HepG2 (cell line): ENCODE data around the gene ZMIZ2. TPM values are rescaled to one million over a fixed set of nuclear protein-coding genes. Genes with fewer than 3 reads are reported as not detected.

Experiments
- AFF4 ChIP-seq: sonication (generic); formaldehyde crosslinking; IDR thresholded peaks from 2 replicates; pipeline ENCODE4 v1.4.0; 2020; ENCODE audit warnings: missing genetic modification reagents
- AGO1 ChIP-seq: fragments of 200-400 bp; formaldehyde crosslinking; IDR thresholded peaks from 2 replicates; pipeline ENCODE4 v1.6.1; 2017; ENCODE audit warnings: mild to moderate bottlenecking, low read depth, low read length, moderate library complexity; ENCODE audit not compliant: poor library complexity, severe bottlenecking
- BRF2 ChIP-seq: sonication (generic); formaldehyde crosslinking; IDR thresholded peaks from 2 replicates; pipeline ENCODE4 v1.8.1; 2022; ENCODE audit warnings: mild to moderate bottlenecking, missing genetic modification reagents
- CBFB ChIP-seq: sonication (generic); formaldehyde crosslinking; IDR thresholded peaks from 2 replicates; pipeline ENCODE4 v1.4.0; 2020; ENCODE audit warnings: missing genetic modification reagents
- CERS6 ChIP-seq: sonication (generic); formaldehyde crosslinking; IDR thresholded peaks from 2 replicates; pipeline ENCODE4 v1.5.0; 2020; ENCODE audit warnings: missing genetic modification reagents
- DPF2 ChIP-seq: sonication (generic); formaldehyde crosslinking; IDR thresholded peaks from 2 replicates; pipeline ENCODE4 v1.4.0; 2020; ENCODE audit warnings: mild to moderate bottlenecking, low read depth, missing genetic modification reagents, borderline replicate concordance
- ISX ChIP-seq: sonication (generic); formaldehyde crosslinking; conservative IDR thresholded peaks from 2 replicates; pipeline ENCODE4 v1.5.0; 2020; ENCODE audit warnings: missing genetic modification reagents
- KAT8 ChIP-seq: IDR thresholded peaks from 2 replicates; pipeline ENCODE4 v1.6.1; 2016; ENCODE audit warnings: missing genetic modification reagents, missing compliant biosample characterization
- MZF1 ChIP-seq: sonication (generic); formaldehyde crosslinking; IDR thresholded peaks from 2 replicates; pipeline ENCODE4 v1.8.1; 2023; ENCODE audit warnings: mild to moderate bottlenecking, missing genetic modification reagents, borderline replicate concordance
- NONO ChIP-seq, 2 experiments: fragments of 450-650 bp in 1 of 2; sonication (generic) in 1 of 2; formaldehyde crosslinking in 1 of 2; IDR thresholded peaks in 1 of 2; conservative IDR thresholded peaks in 1 of 2; 2 replicates each; pipeline versions ENCODE4 v1.6.1 to v1.8.0; 2017 to 2022; ENCODE audit warnings: mild to moderate bottlenecking in 1 of 2, missing genetic modification reagents in 1 of 2, moderate library complexity in 1 of 2
- PATZ1 ChIP-seq: sonication (generic); formaldehyde crosslinking; IDR thresholded peaks from 2 replicates; pipeline ENCODE4 v1.4.0; 2020; ENCODE audit warnings: missing genetic modification reagents
- RBFOX2 ChIP-seq: fragments of 200-400 bp; formaldehyde crosslinking; IDR thresholded peaks from 2 replicates; pipeline ENCODE4 v1.6.1; 2017; ENCODE audit warnings: low read depth, mild to moderate bottlenecking, low read length
- SPEN ChIP-seq: sonication (generic); formaldehyde crosslinking; IDR thresholded peaks from 2 replicates; pipeline ENCODE4 v1.5.1; 2020; ENCODE audit warnings: low read depth, mild to moderate bottlenecking, missing genetic modification reagents
- ZFAT ChIP-seq: sonication (generic); formaldehyde crosslinking; conservative IDR thresholded peaks from 2 replicates; pipeline ENCODE4 v1.8.1; 2023; ENCODE audit warnings: missing genetic modification reagents, inconsistent platforms
- ZFP90 ChIP-seq: sonication (generic); formaldehyde crosslinking; IDR thresholded peaks from 2 replicates; pipeline ENCODE4 v1.8.0; 2022; ENCODE audit warnings: missing genetic modification reagents, mild to moderate bottlenecking, inconsistent platforms, borderline replicate concordance
- ZNF317 ChIP-seq: sonication (generic); formaldehyde crosslinking; IDR thresholded peaks from 2 replicates; pipeline ENCODE4 v1.5.0; 2020; ENCODE audit warnings: mild to moderate bottlenecking, missing genetic modification reagents
- ZNF33B ChIP-seq: sonication (generic); formaldehyde crosslinking; IDR thresholded peaks from 2 replicates; pipeline ENCODE4 v1.5.1; 2020; ENCODE audit warnings: mild to moderate bottlenecking, missing genetic modification reagents
- ZNF501 ChIP-seq: sonication (generic); formaldehyde crosslinking; IDR thresholded peaks from 2 replicates; pipeline ENCODE4 v1.5.1; 2020; ENCODE audit warnings: mild to moderate bottlenecking, moderate library complexity, missing genetic modification reagents
- ZNF614 ChIP-seq: IDR thresholded peaks from 2 replicates; pipeline ENCODE4 v1.6.1; 2018; ENCODE audit warnings: missing biosample characterization, missing genetic modification reagents, inconsistent platforms, borderline replicate concordance
- ZNF768 ChIP-seq: sonication (generic); formaldehyde crosslinking; IDR thresholded peaks from 2 replicates; pipeline ENCODE4 v1.4.0; 2020; ENCODE audit warnings: missing genetic modification reagents
- polyA plus RNA-seq, 8 experiments: library from polyadenylated mRNA; depleted of rRNA in 3 of 8; stranded (reverse) in 7 of 8; unstranded in 1 of 8; fragments of >200 nt; fragmentation: Illumina TruSeq in 4 of 8; extraction: Trizol in 4 of 8; gene quantifications; 2 replicates each; pipeline versions ENCODE4 v1.2.1 to v1.2.3, GENCODE V29; 2011 to 2016; ENCODE audit warnings: low read depth in 4 of 8, missing spikeins in 1 of 8, mixed read lengths in 1 of 8; ENCODE audit not compliant: insufficient read depth in 1 of 8
- total RNA-seq, 5 experiments: library from RNA; depleted of rRNA; stranded (reverse); fragments of >200 nt; fragmentation: Illumina TruSeq; extraction: Trizol; gene quantifications; 2 replicates each; pipeline ENCODE4 v1.2.3, GENCODE V29; 2016; ENCODE audit warnings: low read depth in 1 of 5

The ZMIZ2 gene
- total and polyA plus RNA-seq, 2 of the 13 experiments (the other 11 are each of a cell fraction or from before 2014, with no cell fraction given) = 4.9 to 7.9 TPM

- no peak for TF ChIP-seq NONO (IDR thresholded peaks at IDR 0.05)
- TF ChIP-seq NONO (CRISPR knock-in tag; conservative IDR thresholded peaks at IDR 0.05) = peak; percentile 93; the same call in 1 of the 2 replicates
- TF ChIP-seq ZNF317 (CRISPR knock-in tag) = no peak
- peak; percentile 73; the same call in 1 of the 2 replicates for TF ChIP-seq ZFAT (CRISPR knock-in tag)
- peak; percentile 68 for TF ChIP-seq ZNF33B (CRISPR knock-in tag)
- 0 out of 2 replicates have a peak, but pooled peaks have one; percentile 12 for TF ChIP-seq CERS6
- TF ChIP-seq PATZ1 (CRISPR knock-in tag) = 0 out of 2 replicates have a peak, but pooled peaks have one; percentile 36
- no peak for TF ChIP-seq MZF1 (CRISPR knock-in tag)
- TF ChIP-seq KAT8 (CRISPR knock-in tag) = peak; percentile 10
- TF ChIP-seq ZNF768 = no peak
- TF ChIP-seq BRF2 = 0 out of 2 replicates have a peak, but pooled peaks have one; percentile 38
- peak; percentile 10 for TF ChIP-seq SPEN (CRISPR knock-in tag)
- TF ChIP-seq ZFP90 (CRISPR knock-in tag) = peak; percentile 96
- peak; percentile 71; the same call in 1 of the 2 replicates for TF ChIP-seq ISX
- 0 out of 2 replicates have a peak, but pooled peaks have one; percentile 13 for TF ChIP-seq DPF2 (CRISPR knock-in tag)
- TF ChIP-seq AGO1 = peak; percentile 90
- 0 out of 2 replicates have a peak, but pooled peaks have one; percentile 57 for TF ChIP-seq AFF4 (CRISPR knock-in tag)
- 0 out of 2 replicates have a peak, but pooled peaks have one; percentile 12 for TF ChIP-seq ZNF614 (CRISPR knock-in tag)
- TF ChIP-seq RBFOX2 = peak; percentile 100
- peak; percentile 83 for TF ChIP-seq ZNF501 (CRISPR knock-in tag)
- TF ChIP-seq CBFB (CRISPR knock-in tag) = peak; percentile 14; the same call in 1 of the 2 replicates
Measured at GRCh38 chr7:44796504-44797328, 48.1 kb downstream of the ZMIZ2 start, which contains the start of gene PPIA (continued).
